Measurements from ENCODE around the gene KLRC4.

DNA sequence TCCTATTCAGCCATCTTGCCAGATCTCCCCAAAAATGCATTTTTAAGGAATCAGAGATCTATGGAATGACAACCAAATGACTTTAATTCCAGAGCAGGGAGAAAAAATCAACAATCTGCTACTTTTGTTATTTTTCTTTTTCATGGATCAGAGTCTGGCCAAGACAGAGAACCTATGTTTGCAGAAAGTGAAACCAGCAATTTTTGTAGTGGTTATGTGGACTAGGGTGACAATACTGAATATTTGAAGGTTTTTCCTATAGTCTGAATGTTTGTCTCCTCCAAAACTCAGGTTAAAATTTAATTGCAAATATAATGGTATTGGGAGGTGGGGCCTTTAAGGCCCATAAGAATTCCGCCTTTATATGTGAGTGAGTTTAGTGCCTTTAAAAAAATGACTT is 50.6 kb downstream of the KLRC4 start:
- TF ChIP-seq CTCF (conservative IDR thresholded peaks at IDR 0.05; ENCODE audit: low read length) (no peak), EZH2phosphoT487 (IDR thresholded peaks at IDR 0.05; ENCODE audit: borderline replicate concordance, low read depth, low read length) (no peak)
